DOHH2 (cell line): ENCODE data around the gene SPIRE2.

Experiments used
- CTCF ChIP-seq: fragments of 200-600 bp; sonication (generic); IDR thresholded peaks from one replicate; pipeline ENCODE4 v1.5.1; 2014; ENCODE audit warnings: antibody characterized with exemption, mild to moderate bottlenecking, low read depth, low read length; ENCODE audit not compliant: poor library complexity, severe bottlenecking
- EZH2phosphoT487 ChIP-seq: fragments of 200-600 bp; sonication (generic); IDR thresholded peaks from 2 replicates; pipeline ENCODE4 v1.6.1; 2017; ENCODE audit warnings: borderline replicate concordance, mild to moderate bottlenecking, antibody characterized with exemption, low read length, moderate library complexity, mixed read lengths

GRCh38 chr16:89848974-89849373 is 20.7 kb downstream of the SPIRE2 start:
- TF ChIP-seq EZH2phosphoT487 (no peak), CTCF (no peak)
